ENCODE results near the gene MYL12A. TPM values are rescaled to one million over a fixed set of nuclear protein-coding genes. Genes with fewer than 3 reads are reported as not detected.

The MYL12A gene
- total and polyA plus RNA-seq, 2 experiments from 2014 or later, result 206 to 502 TPM

DNA sequence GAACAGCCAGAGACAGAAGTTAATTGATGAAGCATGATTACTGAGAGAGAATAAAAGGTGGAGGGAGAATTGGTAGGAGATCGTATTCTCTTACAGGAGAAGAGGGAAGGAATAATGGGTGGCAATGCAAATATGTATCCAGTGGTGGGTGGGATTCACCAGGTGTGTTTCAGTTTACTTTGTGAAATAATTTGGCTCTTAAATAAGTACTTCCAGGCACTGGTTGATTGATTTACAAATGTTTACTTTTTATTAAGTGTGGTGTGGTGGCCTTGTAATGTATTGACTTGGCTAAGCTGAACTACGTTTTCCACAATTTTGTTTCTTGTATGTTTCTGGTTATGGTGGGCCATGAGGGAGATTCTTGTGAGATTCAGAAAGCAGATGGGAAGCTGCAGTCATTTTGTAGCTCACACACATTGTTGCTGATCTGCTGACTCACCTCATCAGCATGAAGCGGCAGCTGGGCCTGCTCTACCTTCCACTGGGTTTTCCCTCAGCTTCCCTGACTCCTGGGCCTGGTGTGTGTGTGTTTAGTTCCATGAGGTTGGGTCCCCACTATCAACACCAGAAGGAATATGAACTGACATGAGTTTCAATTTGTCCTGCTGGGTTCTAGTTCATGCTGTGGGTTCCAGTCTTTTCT lies 47.0 kb downstream of the MYL12A start:
- Histone ChIP-seq H3F3A (replicated peaks; ENCODE audit: low read depth) (0 out of 2 replicates have a peak, but pooled peaks cover 6% of the 10 kb centered on the region), H3K27ac (ENCODE audit: low read depth) (no peak overlapping the region), H3K27me3 (ENCODE audit: insufficient read depth) (no peaks in the 10 kb centered on the region), H2AFZ (no peak overlapping the region), H3K4me3 (no peak overlapping the region), H4K20me1 (replicated peaks; ENCODE audit: insufficient read depth) (no peaks in the 10 kb centered on the region), H3K9me2 (ENCODE audit: insufficient read depth) (peaks cover 3% of the 10 kb centered on the region; the same call in 1 of the 2 replicates), H3K79me2 (replicated peaks; ENCODE audit: insufficient read depth) (peaks cover 6% of the 10 kb centered on the region), H3K4me1 (ENCODE audit: insufficient read depth) (peaks cover 5% of the 10 kb centered on the region), H3K4me2 (no peak overlapping the region), H3K36me3 (ENCODE audit: insufficient read depth) (0 out of 2 replicates have a peak, but pooled peaks cover 9% of the 10 kb centered on the region)
- H3K27ac Mint-ChIP-seq, result 0 out of 2 replicates have a peak overlapping the region, but pooled peaks have one; percentile 68
- H3K4me3 Mint-ChIP-seq, result no peak overlapping the region; the same call in 2 of the 3 replicates
- H3K9me3 Mint-ChIP-seq, result peaks cover 73% of the 10 kb centered on the region
- ATAC-seq (no peak), DNase-seq (ENCODE audit: low spot score) (no peak)
- H3K4me1 Mint-ChIP-seq, result peaks cover 8% of the 10 kb centered on the region
- H3K27me3 Mint-ChIP-seq (ENCODE audit: insufficient read depth, low read depth, poor library complexity), result peaks cover 7% of the 10 kb centered on the region
- no peak for TF ChIP-seq ZNF114 (CRISPR knock-in tag; IDR thresholded peaks at IDR 0.05)
- TF ChIP-seq, protein P1, sequence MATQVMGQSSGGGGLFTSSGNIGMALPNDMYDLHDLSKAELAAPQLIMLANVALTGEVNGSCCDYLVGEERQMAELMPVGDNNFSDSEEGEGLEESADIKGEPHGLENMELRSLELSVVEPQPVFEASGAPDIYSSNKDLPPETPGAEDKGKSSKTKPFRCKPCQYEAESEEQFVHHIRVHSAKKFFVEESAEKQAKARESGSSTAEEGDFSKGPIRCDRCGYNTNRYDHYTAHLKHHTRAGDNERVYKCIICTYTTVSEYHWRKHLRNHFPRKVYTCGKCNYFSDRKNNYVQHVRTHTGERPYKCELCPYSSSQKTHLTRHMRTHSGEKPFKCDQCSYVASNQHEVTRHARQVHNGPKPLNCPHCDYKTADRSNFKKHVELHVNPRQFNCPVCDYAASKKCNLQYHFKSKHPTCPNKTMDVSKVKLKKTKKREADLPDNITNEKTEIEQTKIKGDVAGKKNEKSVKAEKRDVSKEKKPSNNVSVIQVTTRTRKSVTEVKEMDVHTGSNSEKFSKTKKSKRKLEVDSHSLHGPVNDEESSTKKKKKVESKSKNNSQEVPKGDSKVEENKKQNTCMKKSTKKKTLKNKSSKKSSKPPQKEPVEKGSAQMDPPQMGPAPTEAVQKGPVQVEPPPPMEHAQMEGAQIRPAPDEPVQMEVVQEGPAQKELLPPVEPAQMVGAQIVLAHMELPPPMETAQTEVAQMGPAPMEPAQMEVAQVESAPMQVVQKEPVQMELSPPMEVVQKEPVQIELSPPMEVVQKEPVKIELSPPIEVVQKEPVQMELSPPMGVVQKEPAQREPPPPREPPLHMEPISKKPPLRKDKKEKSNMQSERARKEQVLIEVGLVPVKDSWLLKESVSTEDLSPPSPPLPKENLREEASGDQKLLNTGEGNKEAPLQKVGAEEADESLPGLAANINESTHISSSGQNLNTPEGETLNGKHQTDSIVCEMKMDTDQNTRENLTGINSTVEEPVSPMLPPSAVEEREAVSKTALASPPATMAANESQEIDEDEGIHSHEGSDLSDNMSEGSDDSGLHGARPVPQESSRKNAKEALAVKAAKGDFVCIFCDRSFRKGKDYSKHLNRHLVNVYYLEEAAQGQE (IDR thresholded peaks at IDR 0.05; ENCODE audit: unreplicated experiment), result no peak
- no peak for TF ChIP-seq JUNB (IDR thresholded peaks at IDR 0.05; ENCODE audit: unreplicated experiment)
- TF ChIP-seq ZNF331 (CRISPR knock-in tag; IDR thresholded peaks at IDR 0.05; ENCODE audit: low read depth), result no peak
- no peak for TF ChIP-seq EZH2phosphoT487 (IDR thresholded peaks at IDR 0.05; ENCODE audit: unreplicated experiment)
- no peak for TF ChIP-seq EZH2 (IDR thresholded peaks at IDR 0.05; ENCODE audit: low read depth, unreplicated experiment)
- TF ChIP-seq NANOG (IDR thresholded peaks at IDR 0.05; ENCODE audit: borderline replicate concordance), result no peak
- TF ChIP-seq ETS1 (IDR thresholded peaks at IDR 0.05), result no peak
- no peak for TF ChIP-seq STAT1 (IDR thresholded peaks at IDR 0.05; ENCODE audit: unreplicated experiment)
- TF ChIP-seq, protein P2, sequence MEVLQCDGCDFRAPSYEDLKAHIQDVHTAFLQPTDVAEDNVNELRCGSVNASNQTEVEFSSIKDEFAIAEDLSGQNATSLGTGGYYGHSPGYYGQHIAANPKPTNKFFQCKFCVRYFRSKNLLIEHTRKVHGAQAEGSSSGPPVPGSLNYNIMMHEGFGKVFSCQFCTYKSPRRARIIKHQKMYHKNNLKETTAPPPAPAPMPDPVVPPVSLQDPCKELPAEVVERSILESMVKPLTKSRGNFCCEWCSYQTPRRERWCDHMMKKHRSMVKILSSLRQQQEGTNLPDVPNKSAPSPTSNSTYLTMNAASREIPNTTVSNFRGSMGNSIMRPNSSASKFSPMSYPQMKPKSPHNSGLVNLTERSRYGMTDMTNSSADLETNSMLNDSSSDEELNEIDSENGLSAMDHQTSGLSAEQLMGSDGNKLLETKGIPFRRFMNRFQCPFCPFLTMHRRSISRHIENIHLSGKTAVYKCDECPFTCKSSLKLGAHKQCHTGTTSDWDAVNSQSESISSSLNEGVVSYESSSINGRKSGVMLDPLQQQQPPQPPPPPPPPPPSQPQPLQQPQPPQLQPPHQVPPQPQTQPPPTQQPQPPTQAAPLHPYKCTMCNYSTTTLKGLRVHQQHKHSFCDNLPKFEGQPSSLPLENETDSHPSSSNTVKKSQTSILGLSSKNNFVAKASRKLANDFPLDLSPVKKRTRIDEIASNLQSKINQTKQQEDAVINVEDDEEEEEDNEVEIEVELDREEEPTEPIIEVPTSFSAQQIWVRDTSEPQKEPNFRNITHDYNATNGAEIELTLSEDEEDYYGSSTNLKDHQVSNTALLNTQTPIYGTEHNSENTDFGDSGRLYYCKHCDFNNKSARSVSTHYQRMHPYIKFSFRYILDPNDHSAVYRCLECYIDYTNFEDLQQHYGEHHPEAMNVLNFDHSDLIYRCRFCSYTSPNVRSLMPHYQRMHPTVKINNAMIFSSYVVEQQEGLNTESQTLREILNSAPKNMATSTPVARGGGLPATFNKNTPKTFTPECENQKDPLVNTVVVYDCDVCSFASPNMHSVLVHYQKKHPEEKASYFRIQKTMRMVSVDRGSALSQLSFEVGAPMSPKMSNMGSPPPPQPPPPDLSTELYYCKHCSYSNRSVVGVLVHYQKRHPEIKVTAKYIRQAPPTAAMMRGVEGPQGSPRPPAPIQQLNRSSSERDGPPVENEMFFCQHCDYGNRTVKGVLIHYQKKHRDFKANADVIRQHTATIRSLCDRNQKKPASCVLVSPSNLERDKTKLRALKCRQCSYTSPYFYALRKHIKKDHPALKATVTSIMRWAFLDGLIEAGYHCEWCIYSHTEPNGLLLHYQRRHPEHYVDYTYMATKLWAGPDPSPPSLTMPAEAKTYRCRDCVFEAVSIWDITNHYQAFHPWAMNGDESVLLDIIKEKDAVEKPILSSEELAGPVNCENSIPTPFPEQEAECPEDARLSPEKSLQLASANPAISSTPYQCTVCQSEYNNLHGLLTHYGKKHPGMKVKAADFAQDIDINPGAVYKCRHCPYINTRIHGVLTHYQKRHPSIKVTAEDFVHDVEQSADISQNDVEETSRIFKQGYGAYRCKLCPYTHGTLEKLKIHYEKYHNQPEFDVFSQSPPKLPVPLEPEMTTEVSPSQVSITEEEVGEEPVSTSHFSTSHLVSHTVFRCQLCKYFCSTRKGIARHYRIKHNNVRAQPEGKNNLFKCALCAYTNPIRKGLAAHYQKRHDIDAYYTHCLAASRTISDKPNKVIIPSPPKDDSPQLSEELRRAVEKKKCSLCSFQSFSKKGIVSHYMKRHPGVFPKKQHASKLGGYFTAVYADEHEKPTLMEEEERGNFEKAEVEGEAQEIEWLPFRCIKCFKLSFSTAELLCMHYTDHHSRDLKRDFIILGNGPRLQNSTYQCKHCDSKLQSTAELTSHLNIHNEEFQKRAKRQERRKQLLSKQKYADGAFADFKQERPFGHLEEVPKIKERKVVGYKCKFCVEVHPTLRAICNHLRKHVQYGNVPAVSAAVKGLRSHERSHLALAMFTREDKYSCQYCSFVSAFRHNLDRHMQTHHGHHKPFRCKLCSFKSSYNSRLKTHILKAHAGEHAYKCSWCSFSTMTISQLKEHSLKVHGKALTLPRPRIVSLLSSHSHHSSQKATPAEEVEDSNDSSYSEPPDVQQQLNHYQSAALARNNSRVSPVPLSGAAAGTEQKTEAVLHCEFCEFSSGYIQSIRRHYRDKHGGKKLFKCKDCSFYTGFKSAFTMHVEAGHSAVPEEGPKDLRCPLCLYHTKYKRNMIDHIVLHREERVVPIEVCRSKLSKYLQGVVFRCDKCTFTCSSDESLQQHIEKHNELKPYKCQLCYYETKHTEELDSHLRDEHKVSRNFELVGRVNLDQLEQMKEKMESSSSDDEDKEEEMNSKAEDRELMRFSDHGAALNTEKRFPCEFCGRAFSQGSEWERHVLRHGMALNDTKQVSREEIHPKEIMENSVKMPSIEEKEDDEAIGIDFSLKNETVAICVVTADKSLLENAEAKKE (CRISPR knock-in tag; IDR thresholded peaks at IDR 0.05), result no peak
- TF ChIP-seq CREB1 (CRISPR knock-in tag; IDR thresholded peaks at IDR 0.05; ENCODE audit: low read depth), result no peak
- TF ChIP-seq POLR2AphosphoS5 (IDR thresholded peaks at IDR 0.05; ENCODE audit: low read depth), result no peak
- TF ChIP-seq CTCF (conservative IDR thresholded peaks at IDR 0.05; ENCODE audit: low read depth in 2 of 2), result no peak
- peaks cover 72% of the 10 kb centered on the region for H3K36me3 Mint-ChIP-seq (ENCODE audit: low read depth)
